PC-9 (cell line): ENCODE data around the gene ADAMTS12. TPM values are rescaled to one million over a fixed set of nuclear protein-coding genes. Genes with fewer than 3 reads are reported as not detected.

Experiments
- BruUV-seq: library from RNA; stranded (reverse); fragments of 400-500 nt; replicated peaks from 2 replicates; lab custom pipeline; 2021; lab: Mats Ljungman, UMichigan
- CTCF ChIA-PET: fragments of 300-600 bp; sonication (Branson Sonifier 250); formaldehyde crosslinking; loops from one replicate; lab custom pipeline; 2022; ENCODE audit warnings: antibody characterized with exemption; lab: Charles Lee
- POLR2A ChIA-PET: fragments of 300-600 bp; sonication (Branson Sonifier 250); formaldehyde crosslinking; loops from one replicate; lab custom pipeline; 2022; ENCODE audit warnings: antibody characterized with exemption; ENCODE audit not compliant: unreplicated experiment; lab: Charles Lee
- DNase-seq, 2 experiments: peaks; one replicate each; pipeline versions ENCODE4 v3.0.0 to v3.0.0-alpha.2; 2015 to 2022; ENCODE audit warnings: mixed read lengths in 1 of 2
- H2AFZ ChIP-seq: fragments of 200-600 bp; sonication (generic); 2 replicates; pipeline ENCODE4 v1.8.1; 2017; ENCODE audit warnings: antibody characterized with exemption
- H3F3A ChIP-seq: fragments of 200-600 bp; sonication (generic); 2 replicates; pipeline ENCODE4 v1.8.1; 2017; ENCODE audit warnings: antibody characterized with exemption, mild to moderate bottlenecking, low read depth; ENCODE audit not compliant: insufficient read depth
- H3K27ac ChIP-seq: fragments of 200-600 bp; sonication (generic); 2 replicates; pipeline ENCODE4 v1.6.1; 2016; ENCODE audit warnings: mixed run types
- H3K27me3 ChIP-seq: fragments of 200-600 bp; sonication (generic); 2 replicates; pipeline ENCODE4 v1.6.1; 2016; ENCODE audit warnings: low read depth, mixed run types; ENCODE audit not compliant: insufficient read depth
- H3K36me3 ChIP-seq: fragments of 200-600 bp; sonication (generic); 2 replicates; pipeline ENCODE4 v1.6.1; 2016; ENCODE audit warnings: low read depth, mixed run types
- H3K4me1 ChIP-seq: fragments of 200-600 bp; sonication (generic); replicated peaks from 2 replicates; pipeline ENCODE4 v1.6.1; 2016; ENCODE audit warnings: mixed run types; ENCODE audit not compliant: insufficient read depth
- H3K4me2 ChIP-seq: fragments of 200-600 bp; sonication (generic); 2 replicates; pipeline ENCODE4 v1.6.1; 2017; ENCODE audit warnings: mixed run types
- H3K4me3 ChIP-seq: fragments of 200-600 bp; sonication (generic); 2 replicates; pipeline ENCODE4 v1.6.1; 2016; ENCODE audit warnings: mixed run types
- H3K79me2 ChIP-seq: fragments of 200-600 bp; sonication (generic); 2 replicates; pipeline ENCODE4 v1.6.1; 2017; ENCODE audit warnings: low read depth, mixed run types
- H3K9me2 ChIP-seq: fragments of 200-600 bp; sonication (generic); 2 replicates; pipeline ENCODE4 v1.8.1; 2017; ENCODE audit warnings: mild to moderate bottlenecking; ENCODE audit not compliant: insufficient read depth
- H3K9me3 ChIP-seq: fragments of 200-600 bp; sonication (generic); 2 replicates; pipeline ENCODE4 v1.8.1; 2016; ENCODE audit warnings: low read depth; ENCODE audit not compliant: insufficient read depth
- H4K20me1 ChIP-seq: fragments of 200-600 bp; sonication (generic); 2 replicates; pipeline ENCODE4 v1.8.1; 2017; ENCODE audit not compliant: insufficient read depth
- CTCF ChIP-seq: fragments of 200-600 bp; sonication (generic); conservative IDR thresholded peaks from 2 replicates; pipeline ENCODE4 v1.6.1; 2017; ENCODE audit warnings: mixed run types, antibody characterized with exemption, mild to moderate bottlenecking, moderate library complexity
- EZH2 ChIP-seq: fragments of 200-600 bp; sonication (generic); IDR thresholded peaks from 2 replicates; pipeline ENCODE4 v1.8.0; 2017; ENCODE audit warnings: antibody characterized with exemption, low read depth
- intact Hi-C: fragments of 100-400 bp; cut with micrococcal nuclease; formaldehyde crosslinking; loops from one replicate; pipeline ENCODE4 v1.10.0; 2022; ENCODE audit not compliant: unreplicated experiment
- total RNA-seq: library from RNA; stranded (reverse); gene quantifications from 2 replicates; pipeline ENCODE4 v1.2.3, GENCODE V29; 2021

The ADAMTS12 gene
- total RNA-seq, 1 experiment from 2014 or later, result 103 TPM

DNA sequence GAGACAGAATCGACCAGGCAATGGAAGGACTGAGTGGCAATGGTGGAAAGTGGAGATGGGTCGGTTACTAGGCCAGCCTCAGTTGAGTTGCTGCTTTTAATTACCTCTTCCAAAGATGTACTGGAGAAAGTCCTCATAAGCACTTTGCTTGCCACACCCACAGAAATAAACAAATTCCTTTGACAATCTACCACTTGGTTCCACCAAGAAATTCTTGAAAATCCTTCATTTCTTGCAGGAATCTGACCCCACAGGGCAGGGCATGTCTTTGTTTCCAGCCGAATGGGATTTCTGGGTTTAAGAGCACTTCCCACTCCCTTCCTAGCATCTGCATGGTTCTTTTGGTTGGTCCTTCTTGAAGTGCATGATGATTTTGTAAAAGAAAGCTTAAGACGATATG lies 54.5 kb downstream of the ADAMTS12 start:
- no peak overlapping the region for H2AFZ ChIP-seq
- no peaks in the 10 kb centered on the region for H3K27me3 ChIP-seq
- intact Hi-C loops, result no loop called here
- no peaks in the 10 kb centered on the region for H3K9me2 ChIP-seq
- no peak overlapping the region for H3K27ac ChIP-seq
- no peak for TF ChIP-seq CTCF
- no peak for TF ChIP-seq EZH2
- no TSS peak for BruUV-seq
- peaks cover 41% of the 10 kb centered on the region for H3K36me3 ChIP-seq
- H3K4me3 ChIP-seq, result no peak overlapping the region
- no peak for DNase-seq
- H3K79me2 ChIP-seq, result peaks cover 96% of the 10 kb centered on the region
- ChIA-PET POLR2A (no interaction called here), CTCF (no interaction called here)
- H3K4me1 ChIP-seq, result peaks cover 19% of the 10 kb centered on the region
- H3K4me2 ChIP-seq, result no peak overlapping the region
- peaks cover 27% of the 10 kb centered on the region for H3F3A ChIP-seq
- H4K20me1 ChIP-seq, result no peaks in the 10 kb centered on the region
- peaks cover 6% of the 10 kb centered on the region; the same call in 1 of the 2 replicates for H3K9me3 ChIP-seq

- Histone ChIP-seq H3K27ac (no peak overlapping the region; the same call in 1 of the 2 replicates), H3K79me2 (peaks cover 94% of the 10 kb centered on the region), H3F3A (peaks cover 8% of the 10 kb centered on the region; the same call in 1 of the 2 replicates), H3K9me3 (peaks cover 6% of the 10 kb centered on the region; the same call in 1 of the 2 replicates), H3K4me1 (no peaks in the 10 kb centered on the region; the same call in 1 of the 2 replicates), H3K4me2 (no peak overlapping the region), H2AFZ (no peak overlapping the region), H4K20me1 (no peaks in the 10 kb centered on the region), H3K4me3 (no peak overlapping the region), H3K9me2 (no peaks in the 10 kb centered on the region), H3K36me3 (peaks cover 41% of the 10 kb centered on the region; the same call in 1 of the 2 replicates), H3K27me3 (no peaks in the 10 kb centered on the region)
- CTCF ChIA-PET, result no interaction called here
- no TSS peak for BruUV-seq
- POLR2A ChIA-PET, result interaction anchor here (0.6 kb wide), 2 partner anchors 15 to 1070 kb away, joined by 3 to 6 read pairs; no protein-coding TSS in a partner anchor
- DNase-seq, result no peak
- intact Hi-C loops, result no loop called here
- TF ChIP-seq EZH2 (no peak), CTCF (no peak)
Observed at GRCh38 chr5:33834334-33834733, 57.5 kb downstream of the ADAMTS12 start.

DNA sequence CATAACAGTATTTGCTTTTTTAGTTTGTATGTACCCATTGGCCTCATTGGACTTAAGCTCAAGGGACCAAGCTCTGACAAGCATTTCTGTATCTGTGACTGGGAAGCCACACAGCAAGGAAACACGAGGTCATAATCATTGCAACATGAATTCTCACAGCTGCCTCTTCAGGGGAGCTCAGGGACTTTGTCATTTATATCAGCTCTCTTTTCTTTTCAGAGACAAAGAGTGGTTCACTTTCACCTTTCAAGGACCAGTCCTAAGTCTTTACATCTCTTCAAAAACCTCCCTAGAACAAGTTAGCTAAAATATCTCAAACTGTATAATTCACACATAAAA lies 58.6 kb downstream of the ADAMTS12 start:
- H3K4me1 ChIP-seq, result peaks cover 11% of the 10 kb centered on the region
- intact Hi-C loops, result no loop called here
- H3K27ac ChIP-seq, result no peak overlapping the region
- ChIA-PET POLR2A (interaction anchor here (0.6 kb wide), 1 partner anchor 175 kb away, joined by 3 read pairs; no protein-coding TSS in a partner anchor), CTCF (interaction anchor here (1.1 kb wide), 1 partner anchor 102 kb away, joined by 3 read pairs; no protein-coding TSS in a partner anchor)
- no TSS peak for BruUV-seq
- H3K4me2 ChIP-seq, result no peak overlapping the region
- TF ChIP-seq CTCF (no peak), EZH2 (no peak)
- no peaks in the 10 kb centered on the region for H4K20me1 ChIP-seq
- no peak overlapping the region for H2AFZ ChIP-seq
- H3F3A ChIP-seq, result peaks cover 11% of the 10 kb centered on the region
- no peak overlapping the region for H3K4me3 ChIP-seq
- H3K27me3 ChIP-seq, result no peaks in the 10 kb centered on the region
- H3K9me3 ChIP-seq, result peaks cover 3% of the 10 kb centered on the region; the same call in 1 of the 2 replicates
- no peak for DNase-seq
- peaks cover 94% of the 10 kb centered on the region for H3K79me2 ChIP-seq
- H3K9me2 ChIP-seq, result no peaks in the 10 kb centered on the region
- peaks cover 32% of the 10 kb centered on the region; the same call in 1 of the 2 replicates for H3K36me3 ChIP-seq
